HG03103 (cell line): ENCODE results near the gene PAN3.

ENCODE experiments used
- ATAC-seq: cut with Tn5 transposase; IDR thresholded peaks from one replicate; pipeline ENCODE4 v1.9.1; 2021; ENCODE audit warnings: low read depth; ENCODE audit not compliant: unreplicated experiment

The PAN3 gene

GRCh38 chr13:28329395-28330158, 191.2 kb downstream of the PAN3 start:
- ATAC-seq: no peak

- ATAC-seq: no peak
These were observed 195.0 kb downstream of the PAN3 start for GRCh38 chr13:28333204-28333881.

GRCh38 chr13:28336193-28336657, 197.9 kb downstream of the PAN3 start:
- ATAC-seq: no peak

GRCh38 chr13:28337166-28338005, 199.0 kb downstream of the PAN3 start:
- ATAC-seq: no peak

GRCh38 chr13:28338006-28338574, 199.7 kb downstream of the PAN3 start:
- ATAC-seq: no peak

GRCh38 chr13:28338742-28339141, 200.4 kb downstream of the PAN3 start:
- no peak for ATAC-seq

GRCh38 chr13:28339419-28339818, 201.1 kb downstream of the PAN3 start:
- ATAC-seq: no peak

- no peak for ATAC-seq
These were observed 202.0 kb downstream of the PAN3 start for GRCh38 chr13:28340272-28340793.

GRCh38 chr13:28342251-28342650, 203.9 kb downstream of the PAN3 start:
- ATAC-seq: no peak

- ATAC-seq: no peak
These were observed 205.8 kb downstream of the PAN3 start for GRCh38 chr13:28344163-28344562.
